Hindlimb muscle (tissue), 1 donor: ENCODE measurements around the gene ANKS6. TPM values are rescaled to one million over a fixed set of nuclear protein-coding genes. Genes with fewer than 3 reads are reported as not detected.
"Not testable (repeated sequence)": the region's sequence is repeated elsewhere in the genome, so short reads cannot be mapped to it uniquely, and the experiment has no call there.

ENCODE experiments used
- DNase-seq: peaks from one replicate; pipeline ENCODE4 v3.0.0-alpha.2; 2013
- polyA plus RNA-seq: library from polyadenylated mRNA; unstranded; fragments of 120-200 nt; gene quantifications from one replicate; pipeline ENCODE4 v1.2.1, GENCODE V29; 2013; ENCODE audit not compliant: insufficient read length

ANKS6 gene
- polyA plus RNA-seq, 1 donor, result 14.8 TPM

DNA sequence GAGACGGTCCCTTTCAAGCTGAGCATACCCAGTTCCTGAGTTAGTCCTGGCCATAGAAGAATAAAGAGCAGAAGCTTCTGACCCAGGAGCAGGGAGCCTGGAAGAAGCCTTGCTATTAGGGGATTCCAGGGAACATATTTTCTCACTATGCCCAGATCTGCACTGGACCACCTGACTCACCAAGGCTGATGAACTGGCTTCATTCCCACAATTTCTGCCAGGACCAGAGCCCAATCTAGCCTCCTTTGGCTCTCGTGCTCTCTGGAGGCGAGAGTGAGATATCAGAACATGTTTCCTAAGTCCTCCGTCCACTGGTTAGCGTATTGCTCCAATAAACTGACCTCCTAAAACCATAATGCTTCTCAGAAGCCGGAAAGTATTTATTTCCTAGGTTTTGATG is 97.5 kb downstream of the ANKS6 start:
- no peak for DNase-seq

DNA sequence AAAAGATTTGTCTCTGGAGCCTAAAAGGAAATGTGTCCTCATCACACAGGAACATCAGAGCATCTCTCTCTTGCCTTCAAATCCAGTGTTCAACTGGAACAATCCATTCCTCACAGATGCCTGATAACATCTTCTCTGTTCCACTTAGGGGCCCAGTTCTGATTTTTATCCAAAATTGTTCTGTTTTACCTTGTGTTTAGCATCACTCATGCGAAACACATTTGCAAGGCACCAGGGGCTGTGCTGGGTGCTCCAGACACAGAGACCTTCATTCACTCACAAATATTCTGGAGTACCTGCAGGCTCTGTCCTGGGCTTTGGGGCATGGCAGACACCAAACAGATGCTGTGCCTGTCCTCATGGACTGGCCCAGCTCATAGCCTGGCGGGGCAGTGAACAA is 101.4 kb downstream of the ANKS6 start:
- no peak for DNase-seq

GRCh38 chr9:98692392-98692791 is 104.0 kb downstream of the ANKS6 start:
- DNase-seq, result no peak

- DNase-seq, result no peak
Measured at GRCh38 chr9:98691890-98692289, 104.5 kb downstream of the ANKS6 start.

GRCh38 chr9:98690686-98691085 is 105.7 kb downstream of the ANKS6 start:
- DNase-seq, result no peak

DNA sequence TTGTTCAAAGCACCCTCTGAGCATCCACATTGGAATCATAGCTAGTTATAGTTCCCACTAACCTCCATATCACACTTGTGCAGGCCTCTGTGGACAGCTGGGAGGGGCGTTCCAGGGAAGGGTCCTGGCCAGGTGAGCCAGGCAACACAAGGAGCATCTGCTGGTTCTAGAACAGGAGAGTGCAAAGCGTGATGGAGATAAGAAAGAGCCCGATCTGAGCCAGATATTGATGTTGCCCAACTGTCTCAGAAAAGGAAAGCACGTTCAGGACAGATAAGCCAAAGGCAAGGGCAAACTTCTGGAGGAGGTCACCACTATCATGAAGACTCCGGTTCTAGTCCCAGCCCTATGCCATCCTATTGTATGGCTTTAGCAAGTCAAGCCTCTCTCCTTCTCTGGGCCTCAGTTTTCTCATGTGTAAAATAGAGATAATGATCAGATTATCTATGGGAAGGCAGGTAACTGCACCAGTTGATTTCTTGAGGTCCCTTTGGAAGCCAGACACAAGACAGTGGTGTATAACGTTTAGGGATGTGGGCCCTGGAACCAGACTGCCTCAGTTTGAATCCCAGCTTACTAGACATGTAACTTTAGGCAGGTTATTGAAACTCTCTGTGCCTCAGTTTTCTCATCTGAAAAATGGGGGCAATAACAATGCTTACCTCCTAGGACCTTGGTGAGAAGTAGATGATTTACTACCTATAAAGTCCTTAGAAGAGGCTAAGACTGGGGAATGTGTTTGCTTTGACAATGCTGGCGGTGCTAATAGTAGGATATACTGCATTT is 107.5 kb downstream of the ANKS6 start:
- no peak for DNase-seq

GRCh38 chr9:98687911-98688310 is 108.4 kb downstream of the ANKS6 start:
- no peak for DNase-seq

GRCh38 chr9:98686961-98687855 is 109.1 kb downstream of the ANKS6 start:
- DNase-seq, result no peak

DNA sequence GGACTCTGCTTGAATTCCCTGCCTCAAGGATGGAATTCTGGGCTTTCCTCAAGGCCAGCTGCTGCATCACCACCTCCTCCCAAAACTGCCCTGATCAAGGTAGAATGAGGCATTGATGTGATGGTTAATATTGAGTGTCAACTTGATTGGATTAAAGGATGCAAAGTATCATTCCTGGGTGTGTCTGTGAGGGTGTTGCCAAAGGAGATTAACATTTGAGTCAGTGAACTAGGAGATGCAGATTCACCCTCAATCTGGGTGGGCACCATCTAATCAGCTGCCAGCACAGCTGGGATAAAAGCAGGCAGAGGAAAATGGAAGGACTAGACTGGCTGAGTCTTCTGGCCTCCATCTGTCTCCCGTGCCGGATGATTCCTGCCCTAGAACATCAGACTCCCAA is 111.5 kb downstream of the ANKS6 start:
- DNase-seq, result not testable (repeated sequence)

Other genes with a start within 250 kb of the ANKS6 start
- gene GABBR2, start 87.6 kb downstream of the ANKS6 start, polyA plus RNA-seq, result 0.63 TPM
- 2.6 TPM for gene GALNT12, start 11.1 kb upstream of the ANKS6 start, polyA plus RNA-seq
- gene COL15A1, start 147.4 kb upstream of the ANKS6 start, polyA plus RNA-seq, result 227 TPM